ENCODE data around the gene UFSP2. TPM values are rescaled to one million over a fixed set of nuclear protein-coding genes. Genes with fewer than 3 reads are reported as not detected.

Gene UFSP2
- total RNA-seq, 1 experiment from 2014 or later: 44.4 TPM

DNA sequence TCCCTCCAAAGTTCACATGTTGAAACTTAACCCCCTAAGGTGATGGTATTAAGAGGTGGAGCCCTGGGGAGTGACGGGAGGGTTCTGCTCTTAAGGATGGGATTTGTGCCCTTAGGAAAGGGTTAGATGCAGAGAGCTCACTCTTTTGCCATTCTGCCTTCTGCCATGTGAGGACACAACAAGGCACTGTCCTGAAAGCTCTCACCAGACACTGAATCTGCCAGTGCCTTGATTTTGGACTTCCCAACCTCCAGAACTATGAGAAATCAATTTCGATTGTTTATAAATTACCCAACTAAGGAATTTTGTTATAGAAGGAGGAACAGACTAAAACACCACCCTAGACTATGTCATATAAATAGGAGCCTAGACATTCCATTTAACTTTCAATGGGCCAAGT is 41.7 kb downstream of the UFSP2 start:
- H3K9me3 Mint-ChIP-seq (ENCODE audit: unreplicated experiment): no peaks in the 10 kb centered on the region
- peaks cover 10% of the 10 kb centered on the region for H3K4me1 Mint-ChIP-seq (ENCODE audit: insufficient read depth, unreplicated experiment)
- no peak overlapping the region for H3K27ac Mint-ChIP-seq (ENCODE audit: low read depth, unreplicated experiment)
- CTCF ChIA-PET: no interaction called here
- TF ChIP-seq, protein P1, sequence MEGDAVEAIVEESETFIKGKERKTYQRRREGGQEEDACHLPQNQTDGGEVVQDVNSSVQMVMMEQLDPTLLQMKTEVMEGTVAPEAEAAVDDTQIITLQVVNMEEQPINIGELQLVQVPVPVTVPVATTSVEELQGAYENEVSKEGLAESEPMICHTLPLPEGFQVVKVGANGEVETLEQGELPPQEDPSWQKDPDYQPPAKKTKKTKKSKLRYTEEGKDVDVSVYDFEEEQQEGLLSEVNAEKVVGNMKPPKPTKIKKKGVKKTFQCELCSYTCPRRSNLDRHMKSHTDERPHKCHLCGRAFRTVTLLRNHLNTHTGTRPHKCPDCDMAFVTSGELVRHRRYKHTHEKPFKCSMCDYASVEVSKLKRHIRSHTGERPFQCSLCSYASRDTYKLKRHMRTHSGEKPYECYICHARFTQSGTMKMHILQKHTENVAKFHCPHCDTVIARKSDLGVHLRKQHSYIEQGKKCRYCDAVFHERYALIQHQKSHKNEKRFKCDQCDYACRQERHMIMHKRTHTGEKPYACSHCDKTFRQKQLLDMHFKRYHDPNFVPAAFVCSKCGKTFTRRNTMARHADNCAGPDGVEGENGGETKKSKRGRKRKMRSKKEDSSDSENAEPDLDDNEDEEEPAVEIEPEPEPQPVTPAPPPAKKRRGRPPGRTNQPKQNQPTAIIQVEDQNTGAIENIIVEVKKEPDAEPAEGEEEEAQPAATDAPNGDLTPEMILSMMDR (IDR thresholded peaks at IDR 0.05; ENCODE audit: unreplicated experiment): no peak
- H3K36me3 Mint-ChIP-seq (ENCODE audit: insufficient read depth, unreplicated experiment): peaks cover 4% of the 10 kb centered on the region
- no peak for DNase-seq (ENCODE audit: unreplicated experiment)
- intact Hi-C loops (cut with micrococcal nuclease): no loop called here
- POLR2A ChIA-PET: interaction anchor here (4.5 kb wide), 1 partner anchor 12 kb away, joined by 23 read pairs; the partner anchor contains the start of genes ANKRD37 and LRP2BP
- no peaks in the 10 kb centered on the region for H3K27me3 Mint-ChIP-seq (ENCODE audit: insufficient read depth, unreplicated experiment)
- BruUV-seq (replicated peaks): no TSS peak
- no peak overlapping the region for H3K4me3 Mint-ChIP-seq (ENCODE audit: unreplicated experiment)

DNA sequence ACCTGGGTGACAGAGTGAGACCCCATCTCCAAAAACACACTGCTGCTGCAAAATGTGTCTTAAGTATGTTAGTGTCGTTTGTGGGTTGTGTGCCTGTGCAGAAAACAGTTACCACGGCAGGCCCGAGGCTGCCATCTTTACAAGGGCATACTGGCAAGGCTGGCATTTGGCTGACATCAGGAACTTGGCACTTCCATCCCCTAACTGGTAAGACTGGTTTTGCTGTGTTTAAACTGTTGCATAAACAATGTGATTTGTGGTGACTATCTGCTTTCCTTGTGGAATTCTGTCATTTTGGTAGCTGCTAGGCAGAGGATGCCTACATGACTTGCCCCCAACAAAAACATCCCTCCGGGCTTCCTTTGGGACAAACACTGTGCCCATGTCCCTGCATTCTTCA is 42.3 kb downstream of the UFSP2 start:
- ChIA-PET CTCF (interaction anchor here (0.6 kb wide), 1 partner anchor 187 kb away, joined by 3 read pairs; no protein-coding TSS in a partner anchor), POLR2A (interaction anchor here (4.5 kb wide), 1 partner anchor 13 kb away, joined by 23 read pairs; the partner anchor contains the start of genes ANKRD37 and LRP2BP)
- Mint-ChIP-seq H3K27me3 (ENCODE audit: insufficient read depth, unreplicated experiment) (no peaks in the 10 kb centered on the region), H3K4me1 (ENCODE audit: insufficient read depth, unreplicated experiment) (peaks cover 10% of the 10 kb centered on the region), H3K4me3 (ENCODE audit: unreplicated experiment) (no peak overlapping the region), H3K36me3 (ENCODE audit: insufficient read depth, unreplicated experiment) (peaks cover 4% of the 10 kb centered on the region), H3K27ac (ENCODE audit: low read depth, unreplicated experiment) (no peak overlapping the region), H3K9me3 (ENCODE audit: unreplicated experiment) (no peaks in the 10 kb centered on the region)
- no peak for DNase-seq (ENCODE audit: unreplicated experiment)
- intact Hi-C loops (cut with micrococcal nuclease): no loop called here
- TF ChIP-seq, protein P1 (IDR thresholded peaks at IDR 0.05; ENCODE audit: unreplicated experiment): no peak
- BruUV-seq (replicated peaks): no TSS peak

DNA sequence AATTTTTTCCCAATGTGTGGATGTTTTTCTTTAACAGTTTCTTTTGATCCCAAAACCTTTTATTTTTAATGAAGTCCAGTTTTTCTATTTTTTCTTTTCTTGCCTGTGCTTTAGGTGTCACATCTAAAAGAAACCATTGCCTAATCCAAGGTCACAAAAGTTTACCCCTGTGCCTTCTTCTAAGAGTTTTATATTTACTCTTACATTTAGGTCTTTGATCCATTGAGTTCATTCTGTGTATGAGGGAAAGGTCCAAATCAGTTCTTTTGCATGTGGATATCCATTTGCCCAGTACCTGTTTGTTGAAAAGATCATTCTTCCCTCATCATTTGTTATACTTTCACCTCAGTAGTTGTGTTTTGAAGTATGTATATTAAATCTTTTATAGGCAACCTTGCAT is 43.0 kb downstream of the UFSP2 start:
- intact Hi-C loops (cut with micrococcal nuclease): no loop called here
- ChIA-PET POLR2A (interaction anchor here (0.7 kb wide), 1 partner anchor 13 kb away, joined by 3 read pairs; the partner anchor contains the start of gene LRP2BP), CTCF (interaction anchor here (0.6 kb wide), 1 partner anchor 1082 kb away, joined by 3 read pairs; no protein-coding TSS in a partner anchor)
- Mint-ChIP-seq H3K4me1 (ENCODE audit: insufficient read depth, unreplicated experiment) (peaks cover 10% of the 10 kb centered on the region), H3K9me3 (ENCODE audit: unreplicated experiment) (no peaks in the 10 kb centered on the region), H3K27me3 (ENCODE audit: insufficient read depth, unreplicated experiment) (no peaks in the 10 kb centered on the region), H3K4me3 (ENCODE audit: unreplicated experiment) (no peak overlapping the region), H3K36me3 (ENCODE audit: insufficient read depth, unreplicated experiment) (peaks cover 4% of the 10 kb centered on the region), H3K27ac (ENCODE audit: low read depth, unreplicated experiment) (no peak overlapping the region)
- no TSS peak for BruUV-seq (replicated peaks)
- no peak for DNase-seq (ENCODE audit: unreplicated experiment)
- TF ChIP-seq, protein P1 (IDR thresholded peaks at IDR 0.05; ENCODE audit: unreplicated experiment): no peak

DNA sequence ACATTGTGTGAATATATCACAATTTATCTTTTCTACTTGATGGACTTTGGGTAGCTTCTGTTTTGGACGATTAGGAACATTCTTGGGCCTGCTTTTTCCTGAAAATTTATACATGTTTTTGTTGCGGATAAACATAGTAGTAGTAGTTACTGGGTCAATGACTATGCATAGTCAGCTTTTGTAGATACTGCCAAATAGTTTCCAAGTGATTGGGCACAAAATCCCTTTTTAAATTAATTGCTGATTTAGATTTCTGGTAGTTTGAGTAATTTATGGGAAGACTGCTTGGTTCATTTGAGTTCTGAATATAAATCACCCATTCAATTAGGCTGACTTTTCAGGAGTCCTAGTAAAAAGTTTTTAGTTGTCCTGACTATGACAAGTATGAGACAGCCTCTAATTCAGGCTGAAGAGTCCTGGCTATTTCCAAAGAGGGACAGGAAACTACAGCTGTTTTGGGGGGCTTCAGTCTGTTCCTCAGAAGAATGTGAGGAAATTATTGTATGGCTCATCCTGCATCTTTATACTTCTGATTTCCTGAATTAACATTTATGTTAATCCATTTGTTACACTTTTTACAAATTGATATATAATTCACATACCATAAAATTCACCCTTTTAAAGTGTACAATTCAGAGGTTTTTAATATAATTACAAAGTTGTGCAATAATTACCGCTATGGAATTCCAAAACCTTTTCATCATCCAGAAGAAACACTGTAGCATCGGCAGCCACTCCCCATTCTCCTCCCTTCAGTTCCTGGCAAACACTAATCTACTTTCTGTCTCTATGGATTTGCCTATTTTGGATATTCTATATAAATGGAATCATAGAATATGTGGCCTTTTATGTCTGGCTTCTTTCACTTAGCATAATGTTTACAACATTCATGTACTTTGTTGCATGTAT is 44.2 kb downstream of the UFSP2 start:
- Mint-ChIP-seq H3K36me3 (ENCODE audit: insufficient read depth, unreplicated experiment) (peaks cover under 1% of the 10 kb centered on the region), H3K27me3 (ENCODE audit: insufficient read depth, unreplicated experiment) (no peaks in the 10 kb centered on the region), H3K4me3 (ENCODE audit: unreplicated experiment) (no peak overlapping the region), H3K4me1 (ENCODE audit: insufficient read depth, unreplicated experiment) (peaks cover 10% of the 10 kb centered on the region), H3K9me3 (ENCODE audit: unreplicated experiment) (no peaks in the 10 kb centered on the region), H3K27ac (ENCODE audit: low read depth, unreplicated experiment) (no peak overlapping the region)
- no TSS peak for BruUV-seq (replicated peaks)
- POLR2A ChIA-PET: interaction anchor here (3.7 kb wide), 1 partner anchor 15 kb away, joined by 15 read pairs; the partner anchor contains the start of genes ANKRD37 and LRP2BP
- peak; percentile 44 for DNase-seq (ENCODE audit: unreplicated experiment)
- intact Hi-C loops (cut with micrococcal nuclease): no loop called here
- TF ChIP-seq, protein P1 (IDR thresholded peaks at IDR 0.05; ENCODE audit: unreplicated experiment): no peak
- CTCF ChIA-PET: interaction anchor here (0.6 kb wide), 1 partner anchor 1080 kb away, joined by 3 read pairs; no protein-coding TSS in a partner anchor

All from MCF 10A (cell line).